Measurements from ENCODE around the gene CDRT4.

- no peak for TF ChIP-seq CTCF (IDR thresholded peaks at IDR 0.05)
- TF ChIP-seq POLR2AphosphoS5 (IDR thresholded peaks at IDR 0.05): no peak
- TF ChIP-seq POLR2A (IDR thresholded peaks at IDR 0.05): no peak
These were observed 43.7 kb upstream of the CDRT4 start for GRCh38 chr17:15511142-15511541.
